Lower leg skin (tissue), 3 donors: ENCODE data around the gene BRF1.

ENCODE experiments used
- CTCF ChIP-seq, 3 donors: fragments of 450-650 bp; IDR thresholded peaks; one replicate each; pipeline ENCODE4 v1.5.1; 2016; ENCODE audit warnings: antibody characterized with exemption in 3 of 3, mild to moderate bottlenecking in 3 of 3, moderate library complexity in 2 of 3
- POLR2A ChIP-seq, 2 donors: fragments of 450-650 bp; IDR thresholded peaks; one replicate each; pipeline ENCODE4 v1.6.1; 2016 to 2017; ENCODE audit warnings: antibody characterized with exemption in 2 of 2, mild to moderate bottlenecking in 1 of 2, moderate library complexity in 1 of 2

- TF ChIP-seq POLR2A (IDR thresholded peaks at IDR 0.05) (no peak), CTCF (IDR thresholded peaks at IDR 0.05) (no peak)
Measured at GRCh38 chr14:105300542-105301102, at the start of gene BRF1.
